ENCODE data around the gene TEAD1. TPM values are rescaled to one million over a fixed set of nuclear protein-coding genes. Genes with fewer than 3 reads are reported as not detected.

The TEAD1 gene
- polyA plus RNA-seq, 1 donor from 2014 or later, result 12.2 TPM

GRCh38 chr11:12723421-12724300 lies 49.4 kb downstream of the TEAD1 start:
- Histone ChIP-seq H3K36me3 (ENCODE audit: insufficient read depth, low read length) (no peaks in the 10 kb centered on the region), H3F3A (ENCODE audit: insufficient read depth, low read length, poor library complexity, severe bottlenecking) (no peaks in the 10 kb centered on the region), H3K27ac (ENCODE audit: low read length) (no peak overlapping the region), H3K27me3 (ENCODE audit: insufficient read depth, low read depth, low read length) (no peaks in the 10 kb centered on the region), H3K79me2 (replicated peaks; ENCODE audit: insufficient read depth, low read length) (peaks cover 59% of the 10 kb centered on the region), H3K9me2 (ENCODE audit: insufficient read depth, low read length) (no peaks in the 10 kb centered on the region), H3K9me3 (ENCODE audit: low read length) (no peaks in the 10 kb centered on the region), H2AFZ (ENCODE audit: low read depth, low read length) (no peak overlapping the region), H3K9ac (ENCODE audit: low read length) (no peak overlapping the region), H4K20me1 (ENCODE audit: insufficient read depth) (no peaks in the 10 kb centered on the region), H3K4me3 (ENCODE audit: low read length) (no peak overlapping the region), H3K4me2 (ENCODE audit: low read length) (no peak overlapping the region)
- TF ChIP-seq MXI1 (conservative IDR thresholded peaks at IDR 0.05; ENCODE audit: poor library complexity, severe bottlenecking) (no peak), TAF1 (IDR thresholded peaks at IDR 0.05; ENCODE audit: low read depth) (no peak), RAD21 (conservative IDR thresholded peaks at IDR 0.05) (no peak), EP300 (conservative IDR thresholded peaks at IDR 0.05; ENCODE audit: poor library complexity, severe bottlenecking) (no peak), SMC3 (conservative IDR thresholded peaks at IDR 0.05; ENCODE audit: poor library complexity) (no peak), POLR2AphosphoS5 (IDR thresholded peaks at IDR 0.05) (no peak), EZH2 (IDR thresholded peaks at IDR 0.05; ENCODE audit: borderline replicate concordance, insufficient read depth, low read length, poor library complexity, severe bottlenecking) (no peak), REST (IDR thresholded peaks at IDR 0.05; ENCODE audit: borderline replicate concordance) (no peak), CTCF (IDR thresholded peaks at IDR 0.05; ENCODE audit: poor library complexity, severe bottlenecking) (no peak)

GRCh38 chr11:12724301-12725054 lies 50.3 kb downstream of the TEAD1 start:
- no peaks in the 10 kb centered on the region for H4K20me1 ChIP-seq (ENCODE audit: insufficient read depth)
- no peak overlapping the region for H3K4me3 ChIP-seq (ENCODE audit: low read length)
- H3K4me2 ChIP-seq (ENCODE audit: low read length), result no peak overlapping the region
- H3K27ac ChIP-seq (ENCODE audit: low read length), result no peak overlapping the region
- H3K79me2 ChIP-seq (replicated peaks; ENCODE audit: insufficient read depth, low read length), result peaks cover 55% of the 10 kb centered on the region
- no peaks in the 10 kb centered on the region for H3K36me3 ChIP-seq (ENCODE audit: insufficient read depth, low read length)
- H3K27me3 ChIP-seq (ENCODE audit: insufficient read depth, low read depth, low read length), result no peaks in the 10 kb centered on the region
- no peak overlapping the region for H3K9ac ChIP-seq (ENCODE audit: low read length)
- no peak for TF ChIP-seq TAF1 (IDR thresholded peaks at IDR 0.05; ENCODE audit: low read depth)
- H2AFZ ChIP-seq (ENCODE audit: low read depth, low read length), result no peak overlapping the region
- H3K9me3 ChIP-seq (ENCODE audit: low read length), result no peaks in the 10 kb centered on the region
- no peaks in the 10 kb centered on the region for H3K9me2 ChIP-seq (ENCODE audit: insufficient read depth, low read length)
- H3F3A ChIP-seq (ENCODE audit: insufficient read depth, low read length, poor library complexity, severe bottlenecking), result no peaks in the 10 kb centered on the region

Measured in neural cell (in vitro differentiated cells).